Measurements from ENCODE around the gene ATXN7L1. TPM values are rescaled to one million over a fixed set of nuclear protein-coding genes. Genes with fewer than 3 reads are reported as not detected.
A peak's percentile ranks its signal among the peaks of the same experiment; 100 is the strongest.

Gene ATXN7L1
- total and polyA plus RNA-seq, 2 of the 4 experiments (the other 2 are of a cell fraction) = 3.5 to 4.3 TPM

DNA sequence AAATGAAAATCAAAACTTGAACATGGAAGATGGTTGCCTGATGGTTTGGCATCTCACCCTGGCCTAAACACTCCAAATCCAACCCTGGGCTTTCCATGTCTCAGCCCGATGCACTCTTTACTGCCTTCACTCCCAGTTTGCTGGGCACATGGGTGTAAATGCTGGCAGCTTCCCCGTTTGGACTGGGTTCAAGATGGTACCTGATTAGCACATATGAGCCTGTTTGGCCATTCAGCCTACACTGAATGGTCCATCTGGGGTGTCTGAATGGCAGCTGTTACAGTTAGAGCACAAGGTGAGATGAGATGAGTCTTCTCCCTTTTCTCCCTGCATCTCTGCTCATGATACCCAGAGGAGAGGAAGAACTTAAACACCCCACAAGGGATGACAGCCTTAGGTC is 37.1 kb downstream of the ATXN7L1 start:
- Histone ChIP-seq H2AK9ac (replicated peaks; ENCODE audit: low read depth, low read length, poor library complexity) (no peak overlapping the region), H3K56ac (ENCODE audit: extremely low read depth, insufficient read depth, low read length) (no peak overlapping the region), H4K8ac (ENCODE audit: low read depth in 2 of 2, low read length in 2 of 2) (no peak overlapping the region), H3K27me3 (ENCODE audit: control insufficient read depth, insufficient read depth, low read length) (no peaks in the 10 kb centered on the region), H2AK5ac (ENCODE audit: low read depth, low read length) (peak overlapping the region; percentile 48), H2BK15ac (ENCODE audit: low read depth, low read length) (peak overlapping the region; percentile 32; the same call in 1 of the 3 replicates), H2BK20ac (ENCODE audit: low read depth, low read length) (peak overlapping the region; percentile 63), H3K23ac (ENCODE audit: low read depth, low read length) (no peak overlapping the region), H3K4ac (ENCODE audit: low read depth, low read length) (peak overlapping the region; percentile 30), H2AFZ (replicated peaks; ENCODE audit: low read length, poor library complexity) (no peak overlapping the region), H2BK5ac (ENCODE audit: low read depth, low read length, poor library complexity, severe bottlenecking) (no peak overlapping the region), H3K18ac (ENCODE audit: low read depth, low read length) (peak overlapping the region; percentile 49; the same call in 1 of the 2 replicates), H3K14ac (replicated peaks; ENCODE audit: low read depth, low read length) (peak overlapping the region; percentile 5), H3K9me3 (ENCODE audit: control insufficient read depth, insufficient read depth, low read length) (no peaks in the 10 kb centered on the region), H3K27ac (ENCODE audit: insufficient read depth, low read length) (no peak overlapping the region), H3K9me1 (ENCODE audit: insufficient read depth, low read length) (peaks cover 17% of the 10 kb centered on the region), H4K20me1 (ENCODE audit: insufficient read depth, low read length) (no peaks in the 10 kb centered on the region; the same call in 1 of the 2 replicates), H3K9ac (ENCODE audit: low read depth, low read length) (no peak overlapping the region), H3K79me1 (ENCODE audit: low read depth in 1 of 2, low read length in 2 of 2) (peaks cover 11 to 49% of the 10 kb centered on the region in 2 experiments; a peak in 3 of 4 replicates), H3K4me3 (ENCODE audit: insufficient read depth, low read depth, low read length) (no peak overlapping the region), H3K4me1 (ENCODE audit: control insufficient read depth, insufficient read depth, low read length) (peaks cover 18% of the 10 kb centered on the region), H2BK120ac (ENCODE audit: low read depth, low read length) (0 out of 2 replicates have a peak overlapping the region, but pooled peaks have one; percentile 3), H4K5ac (ENCODE audit: low read depth, low read length) (0 out of 2 replicates have a peak overlapping the region, but pooled peaks have one; percentile 15), H4K91ac (ENCODE audit: insufficient read depth, low read depth, low read length) (peak overlapping the region; percentile 11; the same call in 1 of the 2 replicates), H3K4me2 (ENCODE audit: low read depth, low read length) (no peak overlapping the region), H3K36me3 (ENCODE audit: control insufficient read depth, insufficient read depth, low read length) (peaks cover 2% of the 10 kb centered on the region; the same call in 1 of the 2 replicates)
- no TSS peak for BruUV-seq (replicated peaks)
- ChIA-PET CTCF (interaction anchor here (0.6 kb wide), 1 partner anchor 187 kb away, joined by 3 read pairs; no protein-coding TSS in a partner anchor), POLR2A (ENCODE audit: unreplicated experiment) (no interaction called here)
- intact Hi-C loops (cut with micrococcal nuclease) (no loop called here), dilution Hi-C loops (cut with HindIII; ENCODE audit: low sequenced_read_pairs, unreplicated experiment) (no loop called here), in situ Hi-C loops (cut with MboI; ENCODE audit: low sequenced_read_pairs) (no loop called here)
- ATAC-seq (ENCODE audit: low read depth) = no peak
- TF ChIP-seq MAFK (IDR thresholded peaks at IDR 0.05; ENCODE audit: low read depth, low read length) = no peak
- 100% methylated on average over 1 of the region's 2 CpGs; no CpG with 5 or more reads in 1 of the 2 experiments for WGBS, 2 experiments (ENCODE audit: extremely low coverage in 2 of 2, insufficient read length in 1 of 2)
- DNase-seq = no peak

Data from IMR-90 (cell line).